Subcutaneous adipose tissue (tissue), 4 donors: ENCODE measurements around the gene KRT10. TPM values are rescaled to one million over a fixed set of nuclear protein-coding genes. Genes with fewer than 3 reads are reported as not detected.

Source experiments
- CTCF ChIP-seq: fragments of 450-650 bp; IDR thresholded peaks from one replicate; pipeline ENCODE4 v1.5.1; 2016; ENCODE audit warnings: low read depth, mild to moderate bottlenecking, control low read depth, antibody characterized with exemption, moderate library complexity
- total RNA-seq, 4 donors: library from RNA; depleted of rRNA; stranded (reverse); fragments of >200 nt; gene quantifications; one replicate each; pipeline ENCODE4 v1.1.0, GENCODE V29; 2016

The KRT10 gene
- total RNA-seq, 4 donors from 2014 or later: 4.8 to 14.0 (median 7.4) TPM

- TF ChIP-seq CTCF: no peak
Measured at GRCh38 chr17:40820228-40820838, 2.1 kb downstream of the KRT10 start.

GRCh38 chr17:40819528-40820125 lies 2.8 kb downstream of the KRT10 start:
- no peak for TF ChIP-seq CTCF

- no peak for TF ChIP-seq CTCF
Measured at GRCh38 chr17:40818733-40819527, 3.5 kb downstream of the KRT10 start.

- TF ChIP-seq CTCF: no peak
Measured at GRCh38 chr17:40818343-40818732, 4.1 kb downstream of the KRT10 start.

- TF ChIP-seq CTCF: no peak
Measured at GRCh38 chr17:40817103-40817682, 5.2 kb downstream of the KRT10 start.

- TF ChIP-seq CTCF: no peak
Measured at GRCh38 chr17:40816569-40816968, 5.8 kb downstream of the KRT10 start.

GRCh38 chr17:40815381-40815780 lies 7.0 kb downstream of the KRT10 start:
- TF ChIP-seq CTCF: no peak
